Measurements from ENCODE around the gene PHOX2A.

PHOX2A gene

DNA sequence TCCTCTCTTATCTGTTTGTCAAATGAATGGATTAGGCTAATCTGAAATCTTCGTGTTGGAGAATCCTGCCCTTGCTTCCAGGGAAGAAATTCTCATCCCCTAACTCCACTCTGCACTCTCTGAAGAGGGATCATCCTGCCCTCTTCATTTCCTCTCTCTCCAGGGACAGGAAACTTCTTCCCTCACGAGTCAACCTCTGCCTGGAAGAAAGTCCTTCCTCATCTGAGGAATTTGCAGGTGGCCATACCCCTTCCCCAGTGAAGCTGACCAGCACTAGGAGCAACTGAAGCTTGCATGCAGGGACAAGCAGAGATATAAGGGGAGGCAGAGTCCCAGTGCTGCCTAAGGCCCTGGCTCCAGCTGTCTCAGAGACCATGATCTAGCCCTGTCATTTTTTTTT, 3.6 kb upstream of the PHOX2A start:
- DNase-seq: no peak

GRCh38 chr11:72245263-72245816, 1.4 kb upstream of the PHOX2A start:
- no peak for DNase-seq

DNA sequence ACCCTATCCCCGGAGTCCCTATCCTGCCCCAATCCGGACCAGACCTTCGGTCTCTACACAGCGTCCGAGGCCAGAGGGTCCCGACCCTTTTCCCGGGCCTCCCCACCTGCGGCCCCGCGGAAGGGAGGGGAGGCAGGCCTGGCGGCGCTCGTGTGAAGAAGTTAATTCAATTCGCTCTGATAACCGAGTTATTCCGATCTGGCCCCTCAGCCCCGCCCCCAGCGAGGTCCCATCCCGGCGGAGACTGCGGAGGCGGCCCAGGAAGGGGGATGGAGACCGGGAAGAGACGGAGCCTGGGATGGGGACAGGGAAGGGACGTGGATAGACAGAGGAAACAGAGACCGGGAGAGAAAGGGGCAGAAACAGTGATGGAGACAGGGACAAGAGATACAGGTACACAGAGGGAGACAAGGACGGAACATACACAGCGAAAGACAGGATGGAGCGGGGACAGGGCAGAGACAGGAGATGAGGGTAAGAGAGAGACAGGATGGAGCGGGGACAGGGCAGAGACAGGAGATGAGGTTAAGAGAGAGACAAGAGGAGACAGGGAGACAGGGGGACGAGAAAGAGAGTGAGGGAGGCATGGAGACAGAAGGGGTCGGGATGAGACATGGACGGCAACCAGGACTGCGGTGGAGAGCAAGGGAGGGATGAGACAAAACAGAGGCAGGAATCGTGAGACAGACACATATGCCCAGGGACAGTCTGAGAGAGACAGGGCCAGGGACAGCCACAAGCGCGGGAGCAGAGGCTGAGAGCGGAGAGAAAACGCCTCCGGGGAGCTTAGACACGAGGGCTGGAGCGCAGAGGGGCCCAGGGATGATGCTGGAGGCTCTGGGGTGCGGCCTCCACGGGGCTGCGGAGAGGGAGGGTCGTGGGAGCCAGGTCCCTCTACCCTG, 636 bp upstream of the PHOX2A start:
- no peak for DNase-seq

- DNase-seq: no peak
These were observed 560 bp downstream of the PHOX2A start for GRCh38 chr11:72243173-72244059.

DNA sequence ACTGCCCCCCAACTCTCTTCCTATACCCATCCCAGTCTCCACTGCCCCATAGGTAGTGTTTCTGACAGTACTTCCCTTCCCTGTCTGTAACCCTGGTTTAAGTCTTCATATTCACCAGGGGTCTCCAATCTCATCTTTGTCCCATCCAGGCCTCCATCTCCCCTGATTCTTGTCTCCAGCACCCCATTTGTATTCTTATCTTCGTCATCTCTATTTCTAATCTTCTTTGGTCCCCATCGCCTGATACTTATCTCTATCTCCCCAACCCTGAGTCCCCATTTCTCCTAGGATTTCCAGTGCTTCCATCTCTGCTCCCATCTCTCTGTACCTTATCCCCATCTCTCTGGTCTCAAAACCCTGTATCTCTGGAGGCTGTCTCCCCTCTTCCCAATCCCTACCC, 1.8 kb downstream of the PHOX2A start:
- DNase-seq: no peak

DNA sequence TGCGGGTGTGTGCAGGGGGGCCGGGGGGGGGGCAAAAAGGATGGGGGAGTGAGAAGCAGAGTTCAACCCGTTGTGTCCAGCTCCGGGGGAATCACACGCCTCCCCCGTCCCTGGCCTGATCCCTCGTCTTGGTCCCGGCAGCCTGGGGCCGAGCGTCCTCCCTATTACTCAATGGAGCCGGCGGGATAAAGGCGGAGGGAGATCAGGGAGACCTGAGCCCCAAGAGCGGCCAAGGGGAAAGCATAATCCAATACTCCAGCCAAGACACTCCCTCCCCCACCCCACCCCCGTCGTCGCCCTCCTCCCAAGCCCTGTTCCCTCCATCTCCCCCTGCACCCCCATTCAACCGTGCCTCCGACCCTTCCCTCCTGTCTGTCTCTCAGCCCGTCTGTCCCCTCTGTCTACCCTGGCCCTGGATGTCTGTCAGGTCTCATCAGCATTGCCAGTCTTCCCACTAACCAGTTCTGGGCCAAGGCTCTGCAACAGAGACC, 2.6 kb downstream of the PHOX2A start:
- DNase-seq: no peak

- DNase-seq: no peak
These were observed 3.3 kb downstream of the PHOX2A start for GRCh38 chr11:72240461-72241290.

GRCh38 chr11:72239849-72240460, 4.0 kb downstream of the PHOX2A start:
- peak; percentile 16 for DNase-seq

DNA sequence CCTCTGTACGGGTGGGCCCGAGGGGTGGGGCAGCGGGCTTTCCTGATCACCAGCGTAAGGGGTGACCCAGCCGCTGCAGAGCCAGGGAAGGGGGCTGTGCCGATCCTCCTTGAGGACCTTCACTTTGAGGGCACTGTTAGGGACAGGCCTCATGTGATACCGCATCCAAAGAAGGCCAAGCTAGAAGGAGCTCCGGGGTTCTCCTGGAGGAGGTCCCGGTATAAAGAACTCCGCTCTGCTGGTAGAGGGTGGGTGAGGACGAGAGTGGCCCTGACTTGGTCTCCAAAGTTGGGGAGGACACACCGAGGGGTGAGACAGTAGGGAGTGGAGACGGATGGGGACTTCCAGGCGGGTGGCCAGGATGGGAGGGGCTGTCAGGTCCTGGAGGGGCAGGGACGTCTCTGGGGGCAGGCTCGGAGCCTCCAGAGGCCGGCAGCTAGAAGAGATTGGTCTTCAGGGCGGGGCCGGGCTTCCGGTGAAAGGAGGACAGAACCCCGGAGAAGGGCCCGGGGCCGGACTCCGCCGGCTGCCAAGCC, 4.6 kb downstream of the PHOX2A start:
- peak; percentile 38 for DNase-seq

- no peak for DNase-seq
These were observed 5.3 kb downstream of the PHOX2A start for GRCh38 chr11:72238492-72239312.

- peak; percentile 67 for DNase-seq
These were observed 5.9 kb downstream of the PHOX2A start for GRCh38 chr11:72238040-72238450.

DNA sequence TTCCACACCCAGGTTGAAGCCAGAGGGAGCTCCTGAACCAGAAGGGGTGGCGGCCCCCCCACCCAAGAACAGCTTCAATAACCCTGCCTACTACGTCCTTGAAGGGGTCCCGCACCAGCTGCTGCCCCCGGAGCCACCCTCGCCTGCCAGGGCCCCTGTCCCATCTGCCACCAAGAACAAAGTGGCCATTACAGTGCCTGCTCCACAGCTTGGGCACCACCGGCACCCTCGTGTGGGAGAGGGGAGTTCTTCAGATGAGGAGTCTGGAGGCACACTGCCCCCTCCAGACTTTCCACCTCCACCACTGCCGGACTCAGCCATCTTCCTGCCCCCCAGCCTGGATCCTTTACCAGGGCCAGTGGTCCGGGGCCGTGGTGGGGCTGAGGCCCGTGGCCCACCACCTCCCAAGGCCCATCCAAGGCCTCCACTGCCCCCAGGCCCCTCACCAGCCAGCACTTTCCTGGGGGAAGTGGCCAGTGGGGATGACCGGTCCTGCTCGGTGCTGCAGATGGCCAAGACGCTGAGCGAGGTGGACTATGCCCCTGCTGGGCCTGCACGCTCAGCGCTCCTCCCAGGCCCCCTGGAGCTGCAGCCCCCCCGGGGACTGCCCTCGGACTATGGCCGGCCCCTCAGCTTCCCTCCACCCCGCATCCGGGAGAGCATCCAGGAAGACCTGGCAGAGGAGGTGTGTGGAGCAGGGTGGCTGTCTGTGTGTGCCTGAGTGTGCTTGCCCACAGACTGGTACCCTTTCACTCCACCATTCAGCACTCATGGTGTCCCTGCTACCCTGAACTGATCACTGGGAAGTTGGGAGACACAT, 6.7 kb downstream of the PHOX2A start:
- DNase-seq: no peak

- no peak for DNase-seq
These were observed 7.2 kb downstream of the PHOX2A start for GRCh38 chr11:72236774-72237111.

GRCh38 chr11:72236083-72236697, 7.8 kb downstream of the PHOX2A start:
- no peak for DNase-seq

- DNase-seq: no peak
These were observed 8.5 kb downstream of the PHOX2A start for GRCh38 chr11:72235351-72236057.

- DNase-seq: no peak
These were observed 9.1 kb downstream of the PHOX2A start for GRCh38 chr11:72234920-72235319.

DNA sequence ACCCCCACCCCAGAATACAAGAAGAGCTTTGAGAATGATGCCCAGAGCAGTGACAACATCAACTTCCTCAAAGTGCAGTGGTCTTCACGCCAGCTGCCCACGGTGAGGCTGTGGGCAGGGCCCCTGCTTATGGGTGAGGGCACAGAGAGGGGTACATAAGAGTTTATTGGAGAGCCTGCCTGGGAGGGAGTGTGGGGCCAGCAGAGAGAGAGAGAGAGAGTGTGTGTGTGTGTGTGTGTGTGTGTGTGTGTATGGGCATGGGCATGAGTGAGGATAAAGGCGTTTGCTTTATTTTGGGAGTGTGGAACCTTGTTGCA, 9.5 kb downstream of the PHOX2A start:
- DNase-seq: no peak

- no peak for DNase-seq
These were observed 10.0 kb downstream of the PHOX2A start for GRCh38 chr11:72233773-72234513.

Measured in HCEC 1CT (cell line).